CD4-positive, alpha-beta T cell treated with Interleukin-12 subunit alpha and Interleukin-12 subunit beta, for 1 hour (primary cell): ENCODE results near the gene LNPEP.

Experiments
- DNase-seq: peaks from one replicate; pipeline ENCODE4 v3.0.0-alpha.2; 2020

LNPEP gene

GRCh38 chr5:96963267-96963666, 27.4 kb downstream of the LNPEP start:
- peak; percentile 12 for DNase-seq

- DNase-seq: no peak
Observed at GRCh38 chr5:96966801-96967200, 30.9 kb downstream of the LNPEP start.

GRCh38 chr5:96967400-96967799, 31.5 kb downstream of the LNPEP start:
- no peak for DNase-seq

- DNase-seq: no peak
Observed at GRCh38 chr5:96968074-96968473, 32.2 kb downstream of the LNPEP start.

GRCh38 chr5:96968614-96969013, 32.7 kb downstream of the LNPEP start:
- DNase-seq: no peak

- DNase-seq: no peak
Observed at GRCh38 chr5:96969366-96969765, 33.5 kb downstream of the LNPEP start.

- no peak for DNase-seq
Observed at GRCh38 chr5:96972599-96973334, 36.9 kb downstream of the LNPEP start.

GRCh38 chr5:96973532-96974401, 37.9 kb downstream of the LNPEP start:
- DNase-seq: peak; percentile 28

- no peak for DNase-seq
Observed at GRCh38 chr5:96975656-96976055, 39.8 kb downstream of the LNPEP start.

- DNase-seq: no peak
Observed at GRCh38 chr5:96977228-96977627, 41.3 kb downstream of the LNPEP start.

GRCh38 chr5:96978812-96979449, 43.1 kb downstream of the LNPEP start:
- DNase-seq: no peak

GRCh38 chr5:96984506-96985192, 48.8 kb downstream of the LNPEP start:
- DNase-seq: no peak

GRCh38 chr5:96986450-96986849, 50.6 kb downstream of the LNPEP start:
- no peak for DNase-seq

GRCh38 chr5:96990102-96990501, 54.2 kb downstream of the LNPEP start:
- DNase-seq: no peak

- DNase-seq: no peak
Observed at GRCh38 chr5:96991708-96992107, 55.8 kb downstream of the LNPEP start.

GRCh38 chr5:96993760-96994159, 57.9 kb downstream of the LNPEP start:
- no peak for DNase-seq

GRCh38 chr5:96994493-96994892, 58.6 kb downstream of the LNPEP start:
- no peak for DNase-seq

GRCh38 chr5:96995419-96995818, 59.5 kb downstream of the LNPEP start:
- no peak for DNase-seq

GRCh38 chr5:96997265-96997859, 61.5 kb downstream of the LNPEP start:
- peak; percentile 48 for DNase-seq

GRCh38 chr5:96999856-97000255, 64.0 kb downstream of the LNPEP start:
- DNase-seq: no peak

- DNase-seq: no peak
Observed at GRCh38 chr5:97000391-97000790, 64.5 kb downstream of the LNPEP start.

- DNase-seq: no peak
Observed at GRCh38 chr5:97002983-97003382, 67.1 kb downstream of the LNPEP start.
